AG04449 (cell line): ENCODE measurements around the gene RAD50.

Source experiments
- CTCF ChIA-PET: fragments of 350-600 bp; formaldehyde crosslinking; extraction: SDS; loops from one replicate; lab custom pipeline; 2021; ENCODE audit warnings: antibody characterized with exemption; lab: Yijun Ruan, JAX
- POLR2A ChIA-PET: fragments of 400-600, 350-600 bp; formaldehyde crosslinking; extraction: SDS; loops from one replicate; lab custom pipeline; 2020; ENCODE audit warnings: antibody characterized with exemption, inconsistent platforms; lab: Yijun Ruan, JAX
- DNase-seq: peaks from one replicate; pipeline ENCODE4 v3.0.0-alpha.2; 2010; ENCODE audit warnings: low read depth, low spot score
- H3K4me3 ChIP-seq: 2 replicates; pipeline ENCODE4 v1.5.1; 2011; ENCODE audit warnings: low read depth, mild to moderate bottlenecking, control low read depth, low read length
- CTCF ChIP-seq: IDR thresholded peaks from one replicate; pipeline ENCODE4 v1.5.1; 2011; ENCODE audit warnings: mild to moderate bottlenecking, moderate library complexity, low read length, control low read depth, inconsistent platforms; ENCODE audit not compliant: insufficient read depth; ENCODE audit errors: missing control alignments

The RAD50 gene

GRCh38 chr5:132678735-132679134 is 122.0 kb downstream of the RAD50 start:
- H3K4me3 ChIP-seq = no peak overlapping the region
- DNase-seq = no peak
- CTCF ChIA-PET = interaction anchor here (1.2 to 1.8 kb wide), 3 partner anchors 9 to 151 kb away, joined by 3 to 5 read pairs (median 4); no protein-coding TSS in a partner anchor
- TF ChIP-seq CTCF = no peak
- POLR2A ChIA-PET = no interaction called here

GRCh38 chr5:132679166-132679565 is 122.4 kb downstream of the RAD50 start:
- POLR2A ChIA-PET = no interaction called here
- CTCF ChIA-PET = interaction anchor here (1.2 to 1.8 kb wide), 2 partner anchors 9 to 11 kb away, joined by 3 to 5 read pairs; no protein-coding TSS in a partner anchor
- DNase-seq = no peak
- H3K4me3 ChIP-seq = no peak overlapping the region
- no peak for TF ChIP-seq CTCF

- H3K4me3 ChIP-seq = no peak overlapping the region
- TF ChIP-seq CTCF = no peak
- no peak for DNase-seq
- ChIA-PET CTCF (interaction anchor here (1.2 to 1.8 kb wide), 2 partner anchors 10 kb away, joined by 3 to 5 read pairs; no protein-coding TSS in a partner anchor), POLR2A (no interaction called here)
Observed at GRCh38 chr5:132679717-132680380, 123.1 kb downstream of the RAD50 start.

GRCh38 chr5:132680780-132681475 is 124.2 kb downstream of the RAD50 start:
- ChIA-PET CTCF (no interaction called here), POLR2A (no interaction called here)
- no peak for TF ChIP-seq CTCF
- DNase-seq = no peak
- no peak overlapping the region for H3K4me3 ChIP-seq

- ChIA-PET CTCF (interaction anchor here (0.6 kb wide), 1 partner anchor 10 kb away, joined by 3 read pairs; no protein-coding TSS in a partner anchor), POLR2A (no interaction called here)
- TF ChIP-seq CTCF = no peak
- no peak overlapping the region for H3K4me3 ChIP-seq
- DNase-seq = no peak
Observed at GRCh38 chr5:132681476-132681831, 124.7 kb downstream of the RAD50 start.

- no peak for TF ChIP-seq CTCF
- no peak for DNase-seq
- no peak overlapping the region for H3K4me3 ChIP-seq
- ChIA-PET POLR2A (no interaction called here), CTCF (interaction anchor here (0.6 to 1.1 kb wide), 3 partner anchors 10 to 33 kb away, joined by 3 read pairs; no protein-coding TSS in a partner anchor)
Observed at GRCh38 chr5:132681983-132682382, 125.2 kb downstream of the RAD50 start.
